H1 (cell line): ENCODE results near the gene TRIB2. TPM values are rescaled to one million over a fixed set of nuclear protein-coding genes. Genes with fewer than 3 reads are reported as not detected.

ENCODE experiments used
- CTCF ChIA-PET: fragments of 300-600 bp; sonication (Branson Sonifier 250); formaldehyde crosslinking; loops from one replicate; lab custom pipeline; 2021; ENCODE audit not compliant: partially characterized antibody; lab: Charles Lee
- POLR2A ChIA-PET: fragments of 300-600 bp; sonication (Branson Sonifier 250); formaldehyde crosslinking; loops from one replicate; lab custom pipeline; 2021; ENCODE audit warnings: inconsistent platforms; ENCODE audit not compliant: partially characterized antibody; lab: Charles Lee
- DNase-seq, 2 experiments: peaks; one replicate each; pipeline versions ENCODE4 v3.0.0 to v3.0.0-alpha.2; 2010 to 2022; ENCODE audit warnings: low spot score in 2 of 2, low read depth in 1 of 2, mixed read lengths in 1 of 2
- FAIRE-seq: peaks from 2 replicates; lab custom pipeline; 2011; peaks lifted over from hg19 to GRCh38; lab: Jason Lieb, UNC
- H2AFZ ChIP-seq: 2 replicates; pipeline ENCODE4 v1.8.1; 2012; ENCODE audit warnings: low read length, inconsistent platforms
- H2AK5ac ChIP-seq: 2 replicates; pipeline ENCODE4 v1.6.1; 2013; ENCODE audit warnings: low read depth, low read length
- H2BK120ac ChIP-seq: replicated peaks from 2 replicates; pipeline ENCODE3; 2013; ENCODE audit warnings: low read depth, low read length, inconsistent platforms
- H2BK12ac ChIP-seq: 2 replicates; pipeline ENCODE4 v1.6.1; 2013; ENCODE audit warnings: low read depth, low read length
- H2BK15ac ChIP-seq: 2 replicates; pipeline ENCODE4 v1.6.1; 2013; ENCODE audit warnings: low read length
- H2BK20ac ChIP-seq: 2 replicates; pipeline ENCODE4 v1.6.1; 2013; ENCODE audit warnings: low read length
- H2BK5ac ChIP-seq: 2 replicates; pipeline ENCODE4 v1.6.1; 2013; ENCODE audit warnings: low read depth, low read length
- H3K14ac ChIP-seq: 2 replicates; pipeline ENCODE4 v1.6.1; 2013; ENCODE audit warnings: inconsistent platforms; ENCODE audit not compliant: insufficient read length
- H3K18ac ChIP-seq: 2 replicates; pipeline ENCODE4 v1.6.1; 2013; ENCODE audit warnings: low read length; ENCODE audit errors: extremely low read depth
- H3K23ac ChIP-seq: 2 replicates; pipeline ENCODE4 v1.6.1; 2013; ENCODE audit warnings: inconsistent platforms; ENCODE audit not compliant: insufficient read length
- H3K23me2 ChIP-seq: 2 replicates; pipeline ENCODE4 v1.6.1; 2013; ENCODE audit warnings: low read depth, low read length
- H3K27ac ChIP-seq: 2 replicates; pipeline ENCODE4 v1.6.1; 2011; ENCODE audit warnings: low read depth, low read length, inconsistent platforms
- H3K27me3 ChIP-seq, 4 experiments: replicated peaks in 1 of 4; 1 replicate in 1 of 4; 2 replicates in 3 of 4; pipeline versions ENCODE4 v1.6.1 to v1.8.1; 2011 to 2013; ENCODE audit warnings: low read length in 3 of 4, mild to moderate bottlenecking in 3 of 4, inconsistent platforms in 2 of 4, mixed read lengths in 2 of 4, moderate library complexity in 1 of 4; ENCODE audit not compliant: control insufficient read depth in 3 of 4, insufficient read depth in 3 of 4; ENCODE audit errors: extremely low read depth in 1 of 4
- H3K36me3 ChIP-seq, 4 experiments: 2 replicates each; pipeline versions ENCODE4 v1.6.1 to v1.8.1; 2011 to 2013; ENCODE audit warnings: mild to moderate bottlenecking in 4 of 4, low read length in 3 of 4, moderate library complexity in 2 of 4, control low read depth in 1 of 4, inconsistent platforms in 1 of 4; ENCODE audit not compliant: insufficient read depth in 4 of 4, control insufficient read depth in 2 of 4
- H3K4ac ChIP-seq: replicated peaks from 2 replicates; pipeline ENCODE3; 2013; ENCODE audit warnings: low read length, low read depth, mixed read lengths, inconsistent platforms; ENCODE audit not compliant: insufficient read length
- H3K4me1 ChIP-seq, 4 experiments: replicated peaks in 1 of 4; 1 replicate in 1 of 4; 2 replicates in 3 of 4; pipeline versions ENCODE4 v1.6.1 to v1.8.1; 2011 to 2013; ENCODE audit warnings: low read length in 3 of 4, inconsistent platforms in 2 of 4, mixed read lengths in 1 of 4; ENCODE audit not compliant: insufficient read depth in 4 of 4, control insufficient read depth in 3 of 4
- H3K4me2 ChIP-seq, 2 experiments: 2 replicates each; pipeline versions ENCODE4 v1.6.1 to v1.8.1; 2011 to 2013; ENCODE audit warnings: low read depth in 2 of 2, low read length in 2 of 2, control low read depth in 1 of 2, inconsistent platforms in 1 of 2, mild to moderate bottlenecking in 1 of 2; ENCODE audit not compliant: insufficient read depth in 1 of 2
- H3K4me3 ChIP-seq, 4 experiments: fragments of 200-600, 300-600 bp in 1 of 4; sonication (generic), shearing (Covaris generic), sonication (Bioruptor Twin) in 1 of 4; 2 replicates each; pipeline versions ENCODE4 v1.5.1 to v1.8.1; 2011 to 2016; ENCODE audit warnings: low read length in 4 of 4, low read depth in 3 of 4, control low read depth in 2 of 4, inconsistent platforms in 2 of 4, mild to moderate bottlenecking in 2 of 4, mixed read lengths in 1 of 4, moderate library complexity in 1 of 4; ENCODE audit not compliant: insufficient read depth in 2 of 4; ENCODE audit errors: extremely low read depth in 1 of 4
- H3K56ac ChIP-seq: replicated peaks from 2 replicates; pipeline ENCODE3; 2013; ENCODE audit warnings: low read depth, mild to moderate bottlenecking, mixed read lengths, low read length, inconsistent platforms; ENCODE audit not compliant: insufficient read length
- H3K79me1 ChIP-seq: 2 replicates; pipeline ENCODE4 v1.6.1; 2013; ENCODE audit warnings: low read depth, low read length, control low read depth
- H3K79me2 ChIP-seq, 2 experiments: 2 replicates each; pipeline versions ENCODE4 v1.6.1 to v1.8.1; 2012 to 2013; ENCODE audit warnings: low read length in 2 of 2, mild to moderate bottlenecking in 2 of 2, inconsistent platforms in 1 of 2; ENCODE audit not compliant: insufficient read depth in 2 of 2, control insufficient read depth in 1 of 2
- H3K9ac ChIP-seq, 4 experiments: replicated peaks in 1 of 4; 1 replicate in 1 of 4; 2 replicates in 3 of 4; pipeline versions ENCODE4 v1.6.1 to v1.8.1; 2011 to 2013; ENCODE audit warnings: low read depth in 3 of 4, low read length in 3 of 4, control low read depth in 2 of 4, mild to moderate bottlenecking in 2 of 4, moderate library complexity in 2 of 4, inconsistent platforms in 1 of 4; ENCODE audit errors: extremely low read depth in 1 of 4
- H3K9me3 ChIP-seq, 2 experiments: 2 replicates each; pipeline versions ENCODE4 v1.6.1 to v1.8.1; 2012 to 2013; ENCODE audit warnings: mild to moderate bottlenecking in 2 of 2, moderate library complexity in 2 of 2, control low read depth in 1 of 2, inconsistent platforms in 1 of 2, low read depth in 1 of 2, low read length in 1 of 2, mixed read lengths in 1 of 2; ENCODE audit not compliant: insufficient read depth in 2 of 2
- H4K20me1 ChIP-seq, 2 experiments: replicated peaks in 1 of 2; 2 replicates each; pipeline versions ENCODE3 to v1.8.1; 2011 to 2013; ENCODE audit warnings: inconsistent platforms in 2 of 2, low read length in 2 of 2, mild to moderate bottlenecking in 1 of 2; ENCODE audit not compliant: insufficient read depth in 2 of 2, control insufficient read depth in 1 of 2
- H4K5ac ChIP-seq: 2 replicates; pipeline ENCODE4 v1.6.1; 2013; ENCODE audit warnings: low read length, low read depth, mixed read lengths, inconsistent platforms; ENCODE audit not compliant: insufficient read length
- H4K8ac ChIP-seq: 2 replicates; pipeline ENCODE4 v1.8.0; 2013; ENCODE audit warnings: mild to moderate bottlenecking, moderate library complexity, low read length, inconsistent platforms; ENCODE audit not compliant: insufficient read depth; ENCODE audit errors: extremely low read depth
- H4K91ac ChIP-seq: replicated peaks from 2 replicates; pipeline ENCODE3; 2013; ENCODE audit warnings: low read length, mixed read lengths, inconsistent platforms; ENCODE audit not compliant: insufficient read length
- ATF3 ChIP-seq: IDR thresholded peaks from 2 replicates; pipeline ENCODE4 v1.6.1; 2011; ENCODE audit warnings: low read depth, mild to moderate bottlenecking, low read length; ENCODE audit not compliant: insufficient read depth
- CBX5 ChIP-seq: fragments of 300-800, 300-1000 bp; sonication (generic); IDR thresholded peaks from 2 replicates; pipeline ENCODE4 v1.7.1; 2016; ENCODE audit warnings: antibody characterized with exemption, low read length, low read depth
- CHD2 ChIP-seq: IDR thresholded peaks from 2 replicates; pipeline ENCODE4 v1.6.1; 2012; ENCODE audit warnings: low read length, improper control_type of control experiment
- FOSL1 ChIP-seq: IDR thresholded peaks from 2 replicates; pipeline ENCODE4 v1.6.1; 2011; ENCODE audit warnings: mild to moderate bottlenecking, low read depth, low read length, moderate library complexity; ENCODE audit not compliant: insufficient read depth
- KDM1A ChIP-seq: fragments of 200-600, 300-600 bp; sonication (generic); IDR thresholded peaks from 2 replicates; pipeline ENCODE4 v1.7.1; 2016; ENCODE audit warnings: mild to moderate bottlenecking, low read length, borderline replicate concordance
- KDM4A ChIP-seq: IDR thresholded peaks from one replicate; pipeline ENCODE4 v1.7.1; 2012; ENCODE audit warnings: low read depth, mild to moderate bottlenecking, moderate library complexity, low read length, inconsistent platforms; ENCODE audit not compliant: severe bottlenecking
- PHF8 ChIP-seq: fragments of 200-600 bp; sonication (generic); conservative IDR thresholded peaks from 2 replicates; pipeline ENCODE4 v1.7.1; 2012; ENCODE audit warnings: low read depth, mild to moderate bottlenecking, inconsistent platforms, low read length, moderate library complexity
- SP4 ChIP-seq: IDR thresholded peaks from 2 replicates; pipeline ENCODE4 v1.6.1; 2012; ENCODE audit warnings: low read length, inconsistent platforms
- TAF1 ChIP-seq: IDR thresholded peaks from 2 replicates; pipeline ENCODE4 v1.6.1; 2011; ENCODE audit warnings: mild to moderate bottlenecking, low read depth, low read length
- WGBS, 2 experiments: shearing (Covaris generic) in 1 of 2; methylation state at CpG; one replicate each; pipeline versions ENCODE4 v1.1.6 to v1.1.7; 2013 to 2015; ENCODE audit warnings: low lambda C conversion rate in 2 of 2, mixed read lengths in 2 of 2, inconsistent platforms in 1 of 2, low coverage in 1 of 2, missing lambda C conversion rate in 1 of 2; ENCODE audit not compliant: insufficient replicate concordance in 2 of 2, insufficient coverage in 1 of 2, insufficient read length in 1 of 2; ENCODE audit errors: extremely low coverage in 1 of 2, missing lambda C conversion rate in 1 of 2; 5-methylcytosine and 5-hydroxymethylcytosine counted together
- polyA plus RNA-seq, 7 experiments: library from polyadenylated mRNA; depleted of rRNA in 3 of 7; stranded (reverse) in 5 of 7; unstranded in 2 of 7; fragments of >200 nt in 5 of 7; fragments of 200-250 nt in 2 of 7; gene quantifications; 1 replicate in 5 of 7; 2 replicates in 1 of 7; 4 replicates in 1 of 7; pipeline versions ENCODE4 v1.2.1 to v1.2.3, GENCODE V29; 2011 to 2013; ENCODE audit warnings: missing spikeins in 2 of 7, mixed read lengths in 2 of 7
- total RNA-seq: library from RNA; stranded (reverse); fragmentation: NEBNext Ultra II Directional; extraction: Animal tissue kit (Norgen Biotek cat#: 25700); gene quantifications from 2 replicates; pipeline ENCODE4 v1.2.1, GENCODE V29; 2021
- TF ChIP-seq, protein P1 (sequence below): IDR thresholded peaks from 2 replicates; pipeline ENCODE4 v1.6.1; 2012; ENCODE audit warnings: inconsistent platforms
- TF ChIP-seq, protein P2 (sequence below): IDR thresholded peaks from 2 replicates; pipeline ENCODE4 v1.6.1; 2011; ENCODE audit warnings: low read length, improper control_type of control experiment

Gene TRIB2
- total and polyA plus RNA-seq, 2 of the 8 experiments (the other 6 are each of a cell fraction or from before 2014, with no cell fraction given): 40.8 to 57.0 TPM

DNA sequence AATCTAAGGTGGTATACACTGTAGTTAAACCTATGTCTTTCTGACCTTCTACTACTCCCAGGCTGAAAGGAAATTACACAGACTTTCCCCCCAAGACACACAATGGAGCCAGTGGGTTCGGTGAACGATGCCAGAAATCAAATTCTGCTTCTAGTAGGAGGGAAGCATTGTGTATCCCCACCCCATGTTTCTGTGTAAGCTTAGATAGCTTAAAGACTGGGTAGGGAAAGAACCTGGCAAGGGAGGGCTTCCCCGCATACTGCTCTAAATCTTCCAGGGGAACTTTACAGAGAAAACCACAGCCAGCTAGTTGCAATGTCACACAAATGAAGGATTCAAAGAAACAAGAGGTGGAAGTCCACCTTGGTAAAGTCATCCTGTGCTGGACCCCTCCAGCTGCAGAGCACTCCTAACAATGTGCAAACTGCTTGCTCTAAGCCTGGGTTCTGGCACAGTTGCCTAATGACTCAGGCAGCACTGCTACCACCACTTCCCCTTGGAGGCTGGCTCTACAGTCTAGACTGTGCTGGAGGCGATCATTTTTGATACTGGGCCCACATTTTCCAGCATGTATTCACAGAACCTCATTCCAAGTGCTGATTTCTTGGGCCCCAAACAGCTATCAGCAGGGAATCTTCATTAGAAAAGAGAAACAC, 47.5 kb downstream of the TRIB2 start:
- H3K23ac ChIP-seq: no peak overlapping the region
- peaks cover 0 to 5% (median 3%) of the 10 kb centered on the region in 4 experiments; a peak in 3 of 7 replicates for H3K4me1 ChIP-seq
- H3K18ac ChIP-seq: no peak overlapping the region
- H2BK5ac ChIP-seq: no peak overlapping the region
- H3K23me2 ChIP-seq: no peaks in the 10 kb centered on the region
- ChIA-PET CTCF (interaction anchor here (1.1 to 2.1 kb wide), 2 partner anchors 20 to 243 kb away, joined by 4 to 5 read pairs; no protein-coding TSS in a partner anchor), POLR2A (no interaction called here)
- H3K79me1 ChIP-seq: no peaks in the 10 kb centered on the region
- no peak for DNase-seq
- no peak overlapping the region for H2BK120ac ChIP-seq
- H2AFZ ChIP-seq: no peak overlapping the region
- H3K79me2 ChIP-seq: no peaks in the 10 kb centered on the region
- no peaks in the 10 kb centered on the region for H3K36me3 ChIP-seq
- no peaks in the 10 kb centered on the region for H3K9me3 ChIP-seq
- peaks cover 0 to 3% (median 1%) of the 10 kb centered on the region in 4 experiments; a peak in 3 of 7 replicates for H3K27me3 ChIP-seq
- no peak overlapping the region for H2BK20ac ChIP-seq
- H3K9ac ChIP-seq: no peak overlapping the region
- no peak overlapping the region for H4K8ac ChIP-seq
- no peak overlapping the region for H3K56ac ChIP-seq
- H3K4me2 ChIP-seq: no peak overlapping the region
- no peak overlapping the region for H3K4me3 ChIP-seq
- no peak overlapping the region for H2BK12ac ChIP-seq
- no peak for FAIRE-seq
- H3K14ac ChIP-seq: no peak overlapping the region
- WGBS, 2 experiments: 92% methylated on average over 4 of the region's 4 CpGs; no CpG with 5 or more reads in 1 of the 2 experiments
- H4K91ac ChIP-seq: no peak overlapping the region
- no peak overlapping the region for H3K4ac ChIP-seq
- no peak overlapping the region for H4K5ac ChIP-seq
- no peaks in the 10 kb centered on the region for H4K20me1 ChIP-seq
- no peak overlapping the region for H3K27ac ChIP-seq
- no peak overlapping the region for H2BK15ac ChIP-seq
- no peak overlapping the region for H2AK5ac ChIP-seq
- TF ChIP-seq KDM4A: no peak
- no peak for TF ChIP-seq PHF8
- TF ChIP-seq KDM1A: no peak
- no peak for TF ChIP-seq SP4
- TF ChIP-seq, protein P1, sequence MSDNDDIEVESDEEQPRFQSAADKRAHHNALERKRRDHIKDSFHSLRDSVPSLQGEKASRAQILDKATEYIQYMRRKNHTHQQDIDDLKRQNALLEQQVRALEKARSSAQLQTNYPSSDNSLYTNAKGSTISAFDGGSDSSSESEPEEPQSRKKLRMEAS: no peak
- TF ChIP-seq CBX5: no peak
- TF ChIP-seq TAF1: no peak
- no peak for TF ChIP-seq FOSL1
- TF ChIP-seq ATF3: no peak
- TF ChIP-seq, protein P2, sequence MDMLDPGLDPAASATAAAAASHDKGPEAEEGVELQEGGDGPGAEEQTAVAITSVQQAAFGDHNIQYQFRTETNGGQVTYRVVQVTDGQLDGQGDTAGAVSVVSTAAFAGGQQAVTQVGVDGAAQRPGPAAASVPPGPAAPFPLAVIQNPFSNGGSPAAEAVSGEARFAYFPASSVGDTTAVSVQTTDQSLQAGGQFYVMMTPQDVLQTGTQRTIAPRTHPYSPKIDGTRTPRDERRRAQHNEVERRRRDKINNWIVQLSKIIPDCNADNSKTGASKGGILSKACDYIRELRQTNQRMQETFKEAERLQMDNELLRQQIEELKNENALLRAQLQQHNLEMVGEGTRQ: no peak
- no peak for TF ChIP-seq CHD2
